Glomerular visceral epithelial cell (primary cell): ENCODE measurements around the gene KIF26B.
"Not testable (repeated sequence)": the region's sequence is repeated elsewhere in the genome, so short reads cannot be mapped to it uniquely, and the experiment has no call there.

Experiments used
- DNase-seq: peaks from one replicate; pipeline ENCODE4 v3.0.0-alpha.2; 2016; ENCODE audit errors: extremely low spot score

The KIF26B gene

DNA sequence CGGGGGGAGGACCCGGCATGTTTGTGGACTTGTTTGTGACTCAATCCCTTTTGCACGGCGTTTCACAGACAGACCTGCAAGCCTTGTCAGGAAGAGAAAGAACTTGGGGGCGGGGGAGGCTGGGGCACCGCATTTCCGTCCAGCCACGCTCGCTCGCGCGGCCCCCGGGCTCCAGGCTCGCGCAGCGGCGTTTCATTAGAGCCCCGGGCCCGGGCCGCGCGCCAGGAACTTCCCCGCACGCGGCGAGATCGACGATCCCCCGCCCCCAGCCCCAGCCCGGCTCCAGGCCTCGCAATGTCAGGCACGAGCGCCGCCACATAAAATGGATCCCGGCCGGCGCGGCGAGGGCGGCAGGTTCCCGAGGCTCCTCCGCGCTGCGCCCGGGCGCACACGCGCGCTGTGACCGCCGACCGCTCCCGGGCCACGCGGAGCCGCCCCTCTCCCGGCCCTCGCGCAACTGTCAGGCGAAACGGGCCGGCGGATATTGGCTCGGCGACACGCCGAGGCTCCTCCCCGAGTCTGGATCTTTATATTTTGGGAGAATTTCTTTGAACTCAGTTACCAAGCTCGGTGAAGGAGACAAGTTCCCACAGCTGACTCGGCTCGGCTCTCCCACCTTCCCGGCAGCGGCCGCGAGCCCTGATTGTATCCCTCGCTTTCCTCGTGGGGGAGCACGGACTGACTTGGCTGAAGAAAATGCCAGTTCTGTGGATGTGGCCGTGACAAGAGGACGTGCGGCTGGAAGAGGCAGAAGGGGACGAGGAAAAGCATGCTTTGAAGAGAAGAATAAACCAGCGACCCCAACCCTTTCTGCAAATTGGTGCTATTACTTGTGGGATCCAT is at the start of gene KIF26B:
TSS of gene KIF26B (plus strand) at position 557 of the 843 bp plus-strand sequence. CDS start 440 bp downstream, outside the sequence.
- peak; percentile 55 for DNase-seq

- DNase-seq = no peak
Measured at GRCh38 chr1:245105042-245105441, 49.7 kb upstream of the KIF26B start.

DNA sequence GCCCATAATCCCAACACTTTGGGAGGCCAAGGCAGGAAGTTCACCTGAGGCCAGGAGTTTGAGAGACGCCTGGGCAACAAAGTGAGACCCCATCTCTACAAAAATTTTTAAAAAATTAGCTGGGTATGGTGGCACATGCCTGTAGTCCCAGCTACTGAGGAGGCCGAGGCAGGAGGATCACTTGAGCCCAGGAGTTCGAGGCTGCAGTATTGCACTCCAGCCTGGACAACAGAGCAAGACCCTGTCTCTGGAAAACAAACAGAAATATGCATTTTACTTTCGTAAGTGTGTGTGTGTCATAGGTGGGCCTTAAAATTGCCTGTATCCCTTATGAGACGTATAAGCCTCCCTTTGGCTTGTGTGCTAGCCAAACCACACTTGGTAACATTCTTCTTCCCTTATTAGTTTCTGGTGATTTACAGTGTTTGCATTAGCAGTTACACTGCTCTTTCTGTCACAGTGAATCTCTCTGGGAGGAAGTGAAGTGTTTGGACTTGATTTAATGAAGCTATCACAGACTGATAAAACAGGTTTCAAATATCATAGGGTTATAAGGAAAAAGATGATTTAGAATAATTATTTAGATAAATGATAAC is 48.9 kb upstream of the KIF26B start:
- DNase-seq = no peak

GRCh38 chr1:245107776-245108114 is 47.0 kb upstream of the KIF26B start:
- DNase-seq = no peak

- DNase-seq = no peak
Measured at GRCh38 chr1:245108246-245108645, 46.5 kb upstream of the KIF26B start.

DNA sequence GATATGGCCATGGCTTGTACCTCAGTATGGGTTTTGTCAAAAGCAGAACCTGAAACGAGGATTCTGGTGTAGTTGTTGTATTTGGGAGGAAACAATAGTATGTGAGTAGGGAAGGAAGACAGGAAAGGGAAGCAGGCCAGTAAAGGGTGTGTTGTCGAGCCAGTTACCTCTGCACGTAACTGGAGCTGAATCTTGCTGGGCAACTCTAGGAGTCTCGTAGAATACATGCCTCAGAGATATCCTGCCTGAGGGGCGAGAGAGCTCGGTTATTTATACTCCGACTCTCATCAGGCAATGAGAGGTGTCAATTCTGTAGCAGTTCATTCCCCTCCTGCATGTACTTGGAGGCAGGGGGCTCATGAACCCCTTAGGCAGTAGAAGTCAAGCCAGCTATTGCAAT is 45.9 kb upstream of the KIF26B start:
- no peak for DNase-seq

DNA sequence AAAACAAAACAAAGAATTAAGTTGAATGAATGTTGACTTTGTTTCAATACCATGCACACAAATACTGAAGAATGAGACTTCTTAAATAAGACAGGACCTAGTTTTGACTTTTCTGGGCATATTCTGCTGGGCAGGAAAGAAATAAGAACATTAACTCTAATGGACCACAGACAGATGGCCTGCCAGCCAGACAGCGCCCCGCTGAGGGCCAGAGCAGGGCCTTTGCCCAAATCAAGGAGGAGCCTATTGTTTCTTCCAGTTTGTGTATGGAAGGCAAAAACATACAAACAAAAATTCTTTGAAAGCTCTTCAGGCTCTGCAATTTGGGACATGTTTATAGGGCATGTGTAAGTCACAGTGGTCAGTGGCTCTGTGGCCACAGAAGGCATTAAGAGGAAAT is 44.4 kb upstream of the KIF26B start:
- no peak for DNase-seq

- DNase-seq = no peak
Measured at GRCh38 chr1:245111073-245111472, 43.7 kb upstream of the KIF26B start.

DNA sequence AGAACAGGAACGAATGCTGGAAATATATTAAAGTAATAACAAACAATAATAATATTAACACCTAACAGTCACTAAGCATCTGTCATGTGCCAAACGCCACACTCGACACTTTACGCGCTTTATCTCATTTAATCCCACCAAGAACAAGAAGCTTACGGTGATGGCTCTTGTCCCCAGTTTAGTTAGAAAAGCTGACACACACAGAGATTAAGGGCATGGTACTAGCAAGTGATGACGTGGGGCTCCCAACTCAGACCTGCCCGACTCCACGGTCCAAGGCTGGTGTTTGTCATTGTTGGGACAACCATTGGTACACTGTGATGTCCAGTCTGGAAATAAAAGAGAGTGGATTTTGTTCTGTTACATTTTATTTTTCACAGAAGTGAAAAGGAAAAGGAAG is 41.1 kb upstream of the KIF26B start:
- no peak for DNase-seq

DNA sequence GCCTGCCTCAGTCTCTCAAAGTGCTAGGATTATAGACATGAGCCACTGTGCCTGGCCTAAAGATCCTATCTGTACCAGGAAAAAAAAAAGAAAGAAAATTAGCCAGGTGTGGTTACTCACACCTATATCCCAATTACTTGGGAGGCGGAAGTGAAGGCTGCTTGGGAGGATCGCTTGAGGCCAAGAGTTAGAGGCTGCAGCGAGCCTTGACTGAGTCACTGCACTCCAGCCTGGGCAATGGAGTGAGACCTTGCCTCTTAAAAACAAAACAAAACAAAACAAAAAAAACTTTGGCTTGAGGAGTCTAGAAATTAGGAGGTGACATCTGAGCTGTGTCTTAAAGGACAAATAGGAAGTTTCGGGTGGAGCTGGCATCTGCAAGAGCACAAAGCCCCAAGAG is 38.7 kb upstream of the KIF26B start:
- no peak for DNase-seq

DNA sequence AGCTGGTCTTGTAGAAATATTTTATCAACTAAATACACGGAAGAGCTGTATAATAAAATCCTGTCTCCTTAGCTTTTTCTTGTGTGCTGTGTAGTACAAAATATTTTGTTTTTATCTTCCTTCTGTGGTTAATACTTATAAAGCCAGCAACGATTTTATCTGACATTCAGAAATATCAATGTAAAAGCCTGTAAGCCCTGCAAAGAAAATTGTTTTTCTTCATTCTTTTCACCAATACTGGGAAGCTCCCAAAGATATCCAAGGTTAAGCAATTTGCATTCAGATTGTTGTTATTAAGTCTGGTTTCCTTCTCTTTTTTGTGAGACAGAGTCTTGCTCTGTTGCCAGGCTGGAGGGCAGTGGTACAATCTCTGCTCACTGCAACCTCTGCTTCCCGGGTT is 38.0 kb upstream of the KIF26B start:
- DNase-seq = no peak

DNA sequence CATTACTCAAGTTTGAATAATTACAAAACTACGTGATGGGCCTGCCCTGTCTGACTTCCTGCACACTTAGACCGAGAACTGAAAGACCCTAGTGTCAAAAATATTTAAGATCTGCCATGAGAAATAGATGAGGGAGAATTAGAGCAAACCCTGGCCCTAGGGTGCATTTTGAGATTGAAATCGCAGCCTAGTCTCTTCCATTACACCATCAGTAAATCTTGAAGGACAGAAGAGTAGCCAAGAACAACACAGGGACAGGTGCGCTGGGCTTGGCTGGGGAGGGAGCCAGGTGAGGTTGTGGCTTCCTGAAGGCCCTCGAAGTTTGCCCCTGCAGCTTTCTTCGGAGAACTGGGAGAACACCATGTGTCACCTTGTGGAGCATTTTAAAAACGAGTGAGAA is 36.7 kb upstream of the KIF26B start:
- no peak for DNase-seq

GRCh38 chr1:245118806-245119205 is 36.0 kb upstream of the KIF26B start:
- DNase-seq = no peak

DNA sequence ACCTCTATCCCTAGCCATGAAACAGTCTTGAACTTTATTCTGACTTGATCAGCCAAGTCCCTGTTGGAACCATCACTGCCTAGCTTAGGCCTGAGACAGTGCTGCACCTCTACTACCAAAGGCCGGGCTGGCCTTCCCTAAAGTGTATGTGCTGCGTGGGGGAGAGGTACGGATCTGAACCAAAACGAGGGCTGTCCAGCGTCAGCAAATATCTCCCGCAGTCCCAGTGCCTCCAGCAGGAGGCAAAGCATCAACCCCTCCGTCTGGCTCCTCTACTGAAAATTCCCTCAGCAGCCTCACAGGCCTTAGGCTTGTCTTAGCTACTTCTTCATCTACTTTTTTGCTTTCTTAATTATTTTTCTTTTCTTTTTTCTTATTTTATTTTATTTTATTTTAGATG is 33.3 kb upstream of the KIF26B start:
- no peak for DNase-seq

DNA sequence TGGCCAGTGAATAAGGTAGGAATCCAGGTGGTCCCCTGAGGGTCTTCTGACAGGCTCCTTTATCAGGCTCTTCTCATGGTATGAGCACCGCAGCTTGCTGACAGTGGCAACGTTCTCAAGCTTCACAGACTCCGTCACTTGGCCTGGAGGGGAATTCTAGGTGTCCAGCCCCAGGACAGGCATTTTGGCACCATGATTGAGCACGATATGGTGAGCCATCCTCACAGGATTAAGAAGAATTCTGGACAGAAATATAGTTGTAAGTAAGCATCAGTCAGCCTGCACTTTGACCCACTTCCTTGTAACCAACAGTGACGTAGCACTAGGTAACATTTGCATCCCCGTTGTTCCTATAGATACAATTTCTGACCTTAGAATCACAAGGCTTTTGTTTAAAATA is 30.5 kb upstream of the KIF26B start:
- DNase-seq = no peak

DNA sequence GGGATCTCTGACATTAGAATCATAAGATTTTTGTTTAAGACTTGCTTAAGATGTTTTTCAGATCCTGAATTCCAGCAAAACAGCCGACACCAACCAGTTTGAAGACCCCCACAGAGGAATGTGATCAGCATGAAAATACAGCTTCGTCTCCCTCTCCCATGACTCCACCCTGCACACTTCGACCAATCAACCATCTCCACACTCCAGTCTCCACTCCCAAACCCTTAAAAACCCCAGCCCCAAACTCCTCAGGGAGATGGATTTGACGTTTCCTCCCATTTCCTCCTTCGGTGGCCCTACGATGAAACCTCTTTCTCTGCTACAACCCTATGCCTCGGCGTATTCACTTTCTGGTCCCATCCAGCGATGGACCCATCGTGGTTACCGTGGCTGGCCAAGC is 30.1 kb upstream of the KIF26B start:
- DNase-seq = no peak

DNA sequence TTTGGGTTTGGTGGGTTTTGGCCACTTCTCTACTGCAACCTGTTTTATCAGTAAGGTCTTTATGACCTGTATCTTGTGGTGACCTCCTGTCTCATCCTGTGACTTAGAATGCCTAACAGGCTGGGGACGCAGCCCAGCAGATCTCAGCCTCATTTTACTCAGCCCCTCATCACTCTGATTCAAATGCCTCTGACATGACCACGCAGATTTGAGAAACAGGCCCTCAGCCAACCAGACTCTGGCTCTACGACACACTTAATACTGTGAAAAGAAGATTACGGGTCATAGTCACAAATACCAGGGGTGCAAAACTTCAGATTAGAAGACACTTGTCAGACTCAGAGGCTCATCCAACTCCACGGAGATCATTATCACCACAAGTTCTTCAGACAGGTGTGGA is 28.3 kb upstream of the KIF26B start:
- DNase-seq = no peak

- DNase-seq = no peak
Measured at GRCh38 chr1:245128381-245129101, 26.2 kb upstream of the KIF26B start.

DNA sequence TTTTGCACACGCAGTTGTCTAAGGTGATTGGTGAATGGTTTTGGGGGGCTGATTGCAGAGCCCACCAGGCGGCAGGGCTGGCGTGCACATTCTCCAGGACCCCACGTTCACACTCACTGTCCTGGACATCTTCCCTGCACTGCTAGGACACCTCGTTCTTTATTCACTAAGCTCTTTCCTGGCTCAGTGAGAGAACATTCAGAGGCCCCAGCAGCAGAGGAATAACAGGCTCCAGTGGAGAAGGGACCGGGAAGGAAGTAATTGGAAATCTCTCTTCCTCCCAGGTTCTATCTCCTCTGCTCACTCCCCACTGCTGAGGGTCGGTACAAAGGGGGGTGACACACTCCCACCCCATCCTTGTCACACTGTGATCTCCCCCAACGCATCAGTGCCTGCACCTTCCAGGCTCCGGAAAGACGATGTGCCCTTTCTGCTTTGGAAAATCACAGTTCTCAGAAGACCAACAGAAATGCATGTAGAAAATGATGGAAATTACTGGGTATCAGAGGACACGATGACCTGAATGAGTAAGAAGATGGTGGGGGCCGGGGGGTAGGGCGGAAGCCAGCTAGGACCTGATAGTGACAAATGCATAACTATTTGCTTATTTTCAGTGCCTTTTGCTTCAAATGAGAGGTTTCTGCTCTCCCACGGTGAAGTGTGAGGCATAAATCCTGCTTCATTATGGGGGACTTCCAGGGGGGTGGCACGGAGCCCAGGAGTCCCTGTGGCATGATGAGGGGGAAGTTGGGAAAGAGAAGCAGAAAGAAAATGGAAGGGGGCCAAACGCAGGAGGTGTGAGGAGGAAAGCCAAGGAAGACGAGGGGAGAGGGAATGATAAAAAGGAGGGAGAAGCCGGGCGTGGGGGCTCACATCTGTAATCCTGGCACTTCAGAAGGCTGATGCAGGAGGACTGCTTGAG is 25.2 kb upstream of the KIF26B start:
- no peak for DNase-seq

DNA sequence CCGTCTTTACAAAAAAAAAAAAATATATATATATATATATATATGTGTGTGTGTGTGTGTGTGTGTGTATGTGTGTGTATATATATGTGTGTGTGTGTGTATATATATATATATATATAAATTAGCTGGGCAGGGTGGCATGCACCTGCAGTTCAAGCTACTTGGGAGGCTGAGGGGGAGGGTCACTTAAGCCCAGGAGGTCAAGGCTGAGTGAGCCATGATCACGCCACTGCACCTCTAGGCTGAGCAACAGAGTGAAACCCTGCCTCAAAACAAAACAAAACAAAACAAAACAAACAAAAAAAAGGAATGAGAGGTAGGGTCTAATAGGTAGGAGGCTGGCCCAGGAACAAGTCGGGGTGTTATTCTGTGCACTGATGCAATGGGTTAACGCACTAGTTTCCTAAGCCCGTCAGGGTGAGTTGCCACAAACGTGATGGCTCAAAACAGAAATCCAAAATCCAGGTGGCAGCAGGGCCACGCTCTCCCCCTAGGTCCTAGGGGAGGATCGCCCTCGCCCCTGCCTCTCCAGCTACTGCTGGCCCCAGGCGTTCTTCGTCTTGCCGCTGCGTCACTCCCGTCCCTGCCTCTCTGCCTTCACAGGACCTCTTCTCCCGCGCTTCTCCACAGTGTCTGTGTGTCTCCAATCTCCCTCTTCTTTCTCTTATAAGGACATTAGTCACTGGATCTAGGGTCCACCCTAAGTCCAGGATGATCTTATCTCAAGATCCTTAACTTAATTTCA is 24.3 kb upstream of the KIF26B start:
- not testable (repeated sequence) for DNase-seq

DNA sequence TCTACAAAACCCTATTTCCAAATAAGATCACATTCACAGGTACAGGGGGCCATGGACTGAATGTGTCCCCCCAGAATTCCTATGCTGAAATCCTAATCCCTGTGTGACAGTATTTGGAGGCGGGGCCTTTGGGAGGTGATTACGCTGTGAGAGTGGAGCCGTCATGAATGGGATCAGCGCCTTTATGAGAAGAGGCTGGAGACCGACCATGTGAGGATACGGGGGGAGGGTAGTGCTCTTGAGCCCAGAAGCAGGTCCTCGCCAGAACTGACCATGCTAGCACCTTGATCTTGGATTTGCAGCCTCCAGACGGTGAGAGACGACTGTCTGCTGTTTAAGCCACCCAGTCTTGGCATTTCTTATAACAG is 23.8 kb upstream of the KIF26B start:
- no peak for DNase-seq
